HUES64 (cell line): ENCODE results near the gene CAMSAP2.
A peak's percentile ranks its signal among the peaks of the same experiment; 100 is the strongest.

ENCODE experiments used
- H3K27ac ChIP-seq: 2 replicates; pipeline ENCODE4 v1.7.0; 2013; ENCODE audit warnings: low read depth, low read length, inconsistent platforms
- H3K27me3 ChIP-seq: 2 replicates; pipeline ENCODE4 v1.6.1; 2013; ENCODE audit warnings: mild to moderate bottlenecking, low read length; ENCODE audit not compliant: insufficient read depth
- H3K36me3 ChIP-seq: 2 replicates; pipeline ENCODE4 v1.6.1; 2013; ENCODE audit warnings: mild to moderate bottlenecking, low read length; ENCODE audit not compliant: insufficient read depth
- H3K4me1 ChIP-seq: 2 replicates; pipeline ENCODE4 v1.6.1; 2013; ENCODE audit warnings: mild to moderate bottlenecking, low read length, moderate library complexity; ENCODE audit not compliant: insufficient read depth
- H3K4me3 ChIP-seq: 2 replicates; pipeline ENCODE4 v1.5.1; 2013; ENCODE audit warnings: mild to moderate bottlenecking, low read length, moderate library complexity
- H3K9ac ChIP-seq: 2 replicates; pipeline ENCODE4 v1.6.1; 2013; ENCODE audit warnings: mild to moderate bottlenecking, low read depth, low read length
- H3K9me3 ChIP-seq: 2 replicates; pipeline ENCODE4 v1.6.1; 2013; ENCODE audit warnings: low read depth, low read length; ENCODE audit not compliant: insufficient read depth
- WGBS: fragments of 150-250, 120-280 bp; methylation state at CpG from one replicate; pipeline ENCODE4 v1.1.7; 2013; ENCODE audit warnings: missing lambda C conversion rate; 5-methylcytosine and 5-hydroxymethylcytosine counted together

CAMSAP2 gene

GRCh38 chr1:200872446-200873115, 133.9 kb downstream of the CAMSAP2 start, which contains the start of gene GPR25:
TSS of gene GPR25 (plus strand) at chr1:200872981. CDS start at chr1:200873038, 57 bp downstream.
- Histone ChIP-seq H3K4me1 (peaks cover 7% of the 10 kb centered on the region; the same call in 1 of the 2 replicates), H3K9me3 (no peaks in the 10 kb centered on the region), H3K9ac (no peak within 1 kb of the TSS), H3K4me3 (peak within 1 kb of the TSS; percentile 25), H3K27ac (no peak within 1 kb of the TSS), H3K36me3 (no peaks in the 10 kb centered on the region), H3K27me3 (peaks cover 40% of the 10 kb centered on the region)
- 94% methylated on average over 21 of the region's 23 CpGs for WGBS

- no peak overlapping the region for H3K9ac ChIP-seq
- H3K4me1 ChIP-seq, result peaks cover 7% of the 10 kb centered on the region; the same call in 1 of the 2 replicates
- H3K36me3 ChIP-seq, result no peaks in the 10 kb centered on the region
- H3K27ac ChIP-seq, result no peak overlapping the region
- no peaks in the 10 kb centered on the region for H3K9me3 ChIP-seq
- 97% methylated on average over 61 of the region's 61 CpGs for WGBS
- H3K4me3 ChIP-seq, result peak overlapping the region; percentile 25
- H3K27me3 ChIP-seq, result peaks cover 40% of the 10 kb centered on the region
Measured at GRCh38 chr1:200873116-200873670, 134.5 kb downstream of the CAMSAP2 start.

- peaks cover 40% of the 10 kb centered on the region for H3K27me3 ChIP-seq
- H3K9ac ChIP-seq, result no peak overlapping the region; the same call in 1 of the 2 replicates
- H3K9me3 ChIP-seq, result no peaks in the 10 kb centered on the region
- peaks cover 7% of the 10 kb centered on the region; the same call in 1 of the 2 replicates for H3K4me1 ChIP-seq
- WGBS, result 95% methylated on average over 66 of the region's 66 CpGs
- H3K27ac ChIP-seq, result no peak overlapping the region
- H3K4me3 ChIP-seq, result peak overlapping the region; percentile 25
- H3K36me3 ChIP-seq, result no peaks in the 10 kb centered on the region
Measured at GRCh38 chr1:200873671-200874397, 135.1 kb downstream of the CAMSAP2 start.

GRCh38 chr1:200874694-200875093, 136.0 kb downstream of the CAMSAP2 start:
- Histone ChIP-seq H3K4me1 (peaks cover 7% of the 10 kb centered on the region; the same call in 1 of the 2 replicates), H3K9me3 (no peaks in the 10 kb centered on the region), H3K27ac (no peak overlapping the region), H3K27me3 (peaks cover 40% of the 10 kb centered on the region), H3K36me3 (no peaks in the 10 kb centered on the region), H3K4me3 (no peak overlapping the region), H3K9ac (no peak overlapping the region)
- WGBS, result 85% methylated on average over 5 of the region's 6 CpGs

DNA sequence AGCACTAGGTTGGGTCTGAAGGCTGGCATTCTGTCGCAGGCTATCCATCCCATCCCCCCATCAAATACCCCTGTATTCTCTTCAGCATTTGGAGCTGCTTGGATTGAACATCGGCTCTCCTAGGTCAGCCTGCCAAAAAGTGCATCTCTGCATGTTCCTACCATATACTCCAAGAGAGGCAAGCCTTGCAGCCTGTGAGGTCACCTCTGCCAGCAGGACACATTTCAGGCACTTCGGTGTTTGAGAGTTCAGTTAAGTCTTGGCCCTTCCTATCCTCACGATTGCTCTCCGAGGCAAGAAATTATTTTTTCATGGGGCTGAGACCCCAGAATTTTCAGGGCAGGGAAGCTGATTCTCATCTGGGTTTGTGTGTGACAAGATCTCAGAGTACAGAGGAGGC, 136.7 kb downstream of the CAMSAP2 start:
- Histone ChIP-seq H3K9ac (no peak overlapping the region), H3K4me3 (no peak overlapping the region), H3K27me3 (peaks cover 40% of the 10 kb centered on the region), H3K9me3 (no peaks in the 10 kb centered on the region), H3K27ac (no peak overlapping the region), H3K36me3 (no peaks in the 10 kb centered on the region), H3K4me1 (peaks cover 7% of the 10 kb centered on the region; the same call in 1 of the 2 replicates)
- 88% methylated on average over 5 of the region's 5 CpGs for WGBS

GRCh38 chr1:200877010-200877409, 138.3 kb downstream of the CAMSAP2 start:
- no peak overlapping the region for H3K9ac ChIP-seq
- H3K4me3 ChIP-seq, result no peak overlapping the region
- H3K27me3 ChIP-seq, result peaks cover 32% of the 10 kb centered on the region
- peaks cover 7% of the 10 kb centered on the region; the same call in 1 of the 2 replicates for H3K4me1 ChIP-seq
- no peak overlapping the region for H3K27ac ChIP-seq
- WGBS, result 92% methylated on average over 3 of the region's 3 CpGs
- H3K36me3 ChIP-seq, result no peaks in the 10 kb centered on the region
- no peaks in the 10 kb centered on the region for H3K9me3 ChIP-seq

GRCh38 chr1:200877839-200878551, 139.3 kb downstream of the CAMSAP2 start:
- Histone ChIP-seq H3K27ac (no peak overlapping the region), H3K4me1 (peaks cover 10% of the 10 kb centered on the region), H3K4me3 (no peak overlapping the region), H3K27me3 (peaks cover 23% of the 10 kb centered on the region), H3K9me3 (no peaks in the 10 kb centered on the region), H3K36me3 (no peaks in the 10 kb centered on the region), H3K9ac (no peak overlapping the region)
- WGBS, result 84% methylated on average over 6 of the region's 6 CpGs

DNA sequence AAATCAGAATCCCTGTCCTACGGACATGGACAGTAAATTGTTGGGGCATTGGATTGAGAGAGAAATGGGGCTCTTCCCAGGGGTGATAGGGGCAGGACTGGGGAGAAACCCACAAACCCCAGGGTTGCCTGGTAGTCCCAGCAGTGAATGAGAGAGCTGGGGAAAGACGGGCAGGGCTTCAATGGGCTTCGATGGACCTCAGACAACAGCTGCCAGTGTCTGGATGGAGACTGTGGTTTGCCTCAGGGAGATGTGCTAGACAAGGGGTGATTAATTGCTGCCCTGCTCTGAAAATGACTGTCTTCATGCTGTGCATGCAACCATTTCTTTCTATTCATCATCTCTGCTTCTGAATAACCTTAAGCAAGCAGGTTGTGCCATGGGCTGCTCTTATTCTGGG, 141.5 kb downstream of the CAMSAP2 start:
- H3K4me3 ChIP-seq, result no peak overlapping the region
- no peaks in the 10 kb centered on the region for H3K9me3 ChIP-seq
- no peak overlapping the region for H3K27ac ChIP-seq
- no peak overlapping the region for H3K9ac ChIP-seq
- H3K36me3 ChIP-seq, result no peaks in the 10 kb centered on the region
- H3K27me3 ChIP-seq, result 0 out of 2 replicates have a peak, but pooled peaks cover 1% of the 10 kb centered on the region
- 72% methylated on average over 3 of the region's 3 CpGs for WGBS
- peaks cover 14% of the 10 kb centered on the region for H3K4me1 ChIP-seq

GRCh38 chr1:200883118-200883517, 144.4 kb downstream of the CAMSAP2 start:
- H3K4me1 ChIP-seq, result peaks cover 18% of the 10 kb centered on the region
- H3K36me3 ChIP-seq, result no peaks in the 10 kb centered on the region
- H3K4me3 ChIP-seq, result no peak overlapping the region
- H3K27ac ChIP-seq, result no peak overlapping the region
- no peaks in the 10 kb centered on the region for H3K9me3 ChIP-seq
- WGBS, result 79% methylated on average over 3 of the region's 3 CpGs
- H3K9ac ChIP-seq, result no peak overlapping the region
- no peaks in the 10 kb centered on the region for H3K27me3 ChIP-seq

DNA sequence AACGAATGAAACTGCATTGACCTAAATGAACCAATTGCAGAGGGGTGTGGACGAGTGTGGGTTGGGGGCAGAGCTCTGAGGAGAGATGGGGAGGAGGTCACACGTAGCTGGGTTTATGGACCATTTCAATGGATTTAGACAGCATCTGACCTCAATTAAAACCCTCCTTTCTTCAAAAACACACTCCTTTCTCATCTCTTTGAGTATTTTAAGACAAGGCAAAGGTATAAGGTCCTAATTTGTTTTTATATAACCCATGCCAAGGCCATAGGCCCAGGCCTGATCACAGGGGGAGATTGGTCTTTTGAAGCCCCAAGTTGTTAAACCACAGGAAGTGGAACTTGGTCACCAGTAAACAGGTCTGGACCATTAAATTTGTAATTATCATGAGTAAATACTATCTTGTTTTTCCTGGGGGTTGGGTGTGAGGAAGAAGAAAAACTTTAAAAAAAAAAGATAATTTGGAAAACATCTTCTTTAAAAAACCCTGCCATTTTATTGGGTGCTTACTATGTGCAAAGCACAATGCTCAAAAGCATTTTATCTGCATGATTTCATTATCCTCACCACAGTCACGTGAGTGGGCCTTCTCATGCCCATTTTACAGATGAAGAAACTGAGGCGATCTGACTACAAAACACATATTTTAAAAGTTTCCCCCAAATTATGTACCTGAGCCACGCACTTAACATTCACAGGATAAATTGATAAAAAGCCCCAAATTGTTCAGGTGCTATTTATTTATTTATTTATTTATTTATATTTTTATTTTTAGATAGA, 147.1 kb downstream of the CAMSAP2 start:
- Histone ChIP-seq H3K4me1 (peaks cover 26% of the 10 kb centered on the region), H3K9ac (no peak overlapping the region), H3K27me3 (no peaks in the 10 kb centered on the region), H3K27ac (no peak overlapping the region), H3K36me3 (no peaks in the 10 kb centered on the region), H3K4me3 (no peak overlapping the region), H3K9me3 (no peaks in the 10 kb centered on the region)
- 94% methylated on average over 6 of the region's 6 CpGs for WGBS
